MM.1S (cell line): Measurements from ENCODE around the gene RNF220.

Experiments
- DNase-seq: peaks from one replicate; pipeline ENCODE4 v3.0.0-alpha.2; 2015
- H2AFZ ChIP-seq: fragments of 300-600 bp; sonication (generic); 2 replicates; pipeline ENCODE4 v1.6.0; 2016; ENCODE audit warnings: antibody characterized with exemption, low read length
- H3F3A ChIP-seq: fragments of 300-600 bp; sonication (generic); 2 replicates; pipeline ENCODE4 v1.6.1; 2016; ENCODE audit warnings: mild to moderate bottlenecking, antibody characterized with exemption, low read length, moderate library complexity, mixed read lengths; ENCODE audit not compliant: insufficient read depth
- H3K27ac ChIP-seq: fragments of 300-600 bp; sonication (generic); 2 replicates; pipeline ENCODE4 v1.5.1; 2016; ENCODE audit warnings: mild to moderate bottlenecking, low read length
- H3K27me3 ChIP-seq: fragments of 300-600 bp; sonication (generic); replicated peaks from 2 replicates; pipeline ENCODE4 v1.6.0; 2016; ENCODE audit warnings: low read length; ENCODE audit not compliant: insufficient read depth
- H3K36me3 ChIP-seq: fragments of 300-600 bp; sonication (generic); replicated peaks from 2 replicates; pipeline ENCODE4 v1.6.1; 2016; ENCODE audit warnings: mild to moderate bottlenecking, low read length, mixed read lengths; ENCODE audit not compliant: insufficient read depth
- H3K4me1 ChIP-seq: fragments of 300-600 bp; sonication (generic); 2 replicates; pipeline ENCODE4 v1.6.1; 2016; ENCODE audit warnings: low read length, mixed read lengths
- H3K4me2 ChIP-seq: fragments of 300-600 bp; sonication (generic); 2 replicates; pipeline ENCODE4 v1.6.0; 2016; ENCODE audit warnings: low read depth, low read length
- H3K4me3 ChIP-seq: fragments of 300-600 bp; sonication (generic); 2 replicates; pipeline ENCODE4 v1.5.1; 2016; ENCODE audit warnings: low read length, mixed read lengths
- H3K79me2 ChIP-seq: fragments of 300-600 bp; sonication (generic); 2 replicates; pipeline ENCODE4 v1.6.1; 2016; ENCODE audit warnings: mixed run types, low read length, mixed read lengths
- H3K9ac ChIP-seq: fragments of 300-600 bp; sonication (generic); 2 replicates; pipeline ENCODE4 v1.6.1; 2016; ENCODE audit warnings: low read length, mixed read lengths
- H3K9me2 ChIP-seq: fragments of 300-600 bp; sonication (generic); replicated peaks from 2 replicates; pipeline ENCODE4 v1.6.1; 2016; ENCODE audit warnings: mild to moderate bottlenecking, low read length, mixed read lengths; ENCODE audit not compliant: insufficient read depth
- H3K9me3 ChIP-seq: fragments of 300-600 bp; sonication (generic); replicated peaks from 2 replicates; pipeline ENCODE4 v1.6.1; 2016; ENCODE audit warnings: mild to moderate bottlenecking, low read length, mixed read lengths; ENCODE audit not compliant: insufficient read depth
- H4K20me1 ChIP-seq: fragments of 300-600 bp; sonication (generic); 2 replicates; pipeline ENCODE4 v1.6.1; 2016; ENCODE audit warnings: mild to moderate bottlenecking, low read length, moderate library complexity, mixed read lengths; ENCODE audit not compliant: insufficient read depth
- CTCF ChIP-seq: fragments of 300-600 bp; sonication (generic); IDR thresholded peaks from 2 replicates; pipeline ENCODE4 v1.5.1; 2016; ENCODE audit warnings: antibody characterized with exemption, low read length, mixed read lengths
- EZH2 ChIP-seq: fragments of 300-600 bp; sonication (generic); optimal IDR thresholded peaks from 2 replicates; pipeline ENCODE3; 2017; ENCODE audit warnings: low read depth, mild to moderate bottlenecking, antibody characterized with exemption, low read length, mixed read lengths
- EZH2phosphoT487 ChIP-seq: fragments of 300-600 bp; sonication (generic); IDR thresholded peaks from 2 replicates; pipeline ENCODE4 v1.6.1; 2018; ENCODE audit warnings: antibody characterized with exemption, low read length

RNF220 gene

GRCh38 chr1:44547361-44547760 lies 142.3 kb downstream of the RNF220 start:
- no peaks in the 10 kb centered on the region for H3K9me3 ChIP-seq
- H3K9me2 ChIP-seq: no peaks in the 10 kb centered on the region
- H3K27ac ChIP-seq: no peak overlapping the region
- H3K79me2 ChIP-seq: no peaks in the 10 kb centered on the region
- no peaks in the 10 kb centered on the region for H4K20me1 ChIP-seq
- H3K27me3 ChIP-seq: 0 out of 2 replicates have a peak, but pooled peaks cover 18% of the 10 kb centered on the region
- DNase-seq: no peak
- H3K4me3 ChIP-seq: no peak overlapping the region
- no peaks in the 10 kb centered on the region for H3K4me1 ChIP-seq
- H3K4me2 ChIP-seq: no peak overlapping the region
- no peak overlapping the region for H3K9ac ChIP-seq
- H3K36me3 ChIP-seq: no peaks in the 10 kb centered on the region
- H3F3A ChIP-seq: no peaks in the 10 kb centered on the region
- TF ChIP-seq EZH2 (no peak), EZH2phosphoT487 (no peak), CTCF (no peak)
- H2AFZ ChIP-seq: no peak overlapping the region

DNA sequence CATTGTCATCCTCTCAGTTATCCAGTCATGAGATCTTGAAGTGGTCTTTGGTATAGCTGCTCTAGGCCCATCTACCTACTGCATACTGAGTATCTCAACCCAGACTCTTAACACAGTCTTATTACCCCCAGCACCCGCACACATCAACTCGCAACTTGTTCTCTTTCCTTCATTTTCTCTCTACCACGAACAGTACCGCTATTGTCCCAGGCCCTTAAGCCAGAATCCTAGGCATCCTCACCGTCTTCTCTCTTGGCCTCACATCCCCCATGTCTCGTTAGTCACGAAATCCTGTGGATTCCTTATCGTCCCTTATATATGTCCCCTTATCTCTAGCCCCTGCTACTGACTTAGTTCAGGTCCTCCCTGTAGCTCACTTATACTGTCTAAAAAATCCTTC lies 142.8 kb downstream of the RNF220 start:
- no peaks in the 10 kb centered on the region for H3F3A ChIP-seq
- H3K36me3 ChIP-seq: no peaks in the 10 kb centered on the region
- H3K9me3 ChIP-seq: no peaks in the 10 kb centered on the region
- no peak for DNase-seq
- H3K4me3 ChIP-seq: no peak overlapping the region
- H3K4me1 ChIP-seq: no peaks in the 10 kb centered on the region
- H4K20me1 ChIP-seq: no peaks in the 10 kb centered on the region
- TF ChIP-seq EZH2: no peak
- TF ChIP-seq EZH2phosphoT487: no peak
- H3K79me2 ChIP-seq: no peaks in the 10 kb centered on the region
- H3K27me3 ChIP-seq: 0 out of 2 replicates have a peak, but pooled peaks cover 18% of the 10 kb centered on the region
- no peak overlapping the region for H3K4me2 ChIP-seq
- H3K9ac ChIP-seq: no peak overlapping the region
- H3K27ac ChIP-seq: no peak overlapping the region
- H3K9me2 ChIP-seq: no peaks in the 10 kb centered on the region
- no peak overlapping the region for H2AFZ ChIP-seq

DNA sequence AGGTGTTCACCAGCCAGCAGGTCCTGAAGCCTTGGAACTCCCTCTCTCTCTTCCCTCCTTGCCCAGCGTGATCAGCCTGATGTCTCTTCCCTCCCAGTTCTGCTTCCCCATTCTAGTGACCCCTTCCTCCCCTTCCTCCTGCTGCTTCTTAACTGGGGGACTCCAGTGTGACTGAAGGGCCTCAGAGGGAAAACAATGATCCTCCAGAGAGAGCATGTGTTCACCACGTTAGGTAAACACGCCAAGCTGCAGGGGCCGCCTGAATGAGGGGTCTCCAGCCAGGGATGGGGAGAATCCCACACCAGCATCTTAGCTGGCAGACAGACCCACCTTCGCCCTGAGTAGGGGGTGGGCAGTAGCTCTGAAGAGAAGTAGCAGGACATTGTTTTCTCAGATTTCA lies 144.5 kb downstream of the RNF220 start:
- H3K4me1 ChIP-seq: no peaks in the 10 kb centered on the region
- no peaks in the 10 kb centered on the region for H3F3A ChIP-seq
- H4K20me1 ChIP-seq: no peaks in the 10 kb centered on the region
- DNase-seq: no peak
- no peak overlapping the region for H3K4me2 ChIP-seq
- TF ChIP-seq CTCF (no peak), EZH2phosphoT487 (no peak), EZH2 (no peak)
- no peaks in the 10 kb centered on the region for H3K79me2 ChIP-seq
- no peaks in the 10 kb centered on the region for H3K36me3 ChIP-seq
- no peak overlapping the region for H3K9ac ChIP-seq
- no peaks in the 10 kb centered on the region for H3K9me3 ChIP-seq
- H2AFZ ChIP-seq: no peak overlapping the region
- 0 out of 2 replicates have a peak, but pooled peaks cover 12% of the 10 kb centered on the region for H3K27me3 ChIP-seq
- H3K9me2 ChIP-seq: no peaks in the 10 kb centered on the region
- H3K27ac ChIP-seq: no peak overlapping the region
- no peak overlapping the region for H3K4me3 ChIP-seq

- no peak for DNase-seq
- Histone ChIP-seq H3K9me3 (no peaks in the 10 kb centered on the region), H3K79me2 (no peaks in the 10 kb centered on the region), H3K4me3 (no peak overlapping the region), H3K36me3 (no peaks in the 10 kb centered on the region), H3K4me2 (no peak overlapping the region), H2AFZ (no peak overlapping the region), H3K9me2 (no peaks in the 10 kb centered on the region), H3K27ac (no peak overlapping the region), H3K9ac (no peak overlapping the region), H3F3A (no peaks in the 10 kb centered on the region), H3K4me1 (no peaks in the 10 kb centered on the region), H3K27me3 (0 out of 2 replicates have a peak, but pooled peaks cover 6% of the 10 kb centered on the region), H4K20me1 (no peaks in the 10 kb centered on the region)
- TF ChIP-seq EZH2phosphoT487 (no peak), EZH2 (no peak)
Observed at GRCh38 chr1:44553127-44553758, 148.2 kb downstream of the RNF220 start.
